K562 (cell line): Measurements from ENCODE around the gene NDOR1. TPM values are rescaled to one million over a fixed set of nuclear protein-coding genes. Genes with fewer than 3 reads are reported as not detected.

Experiments
- DPF2 ChIP-seq: fragments of 450-650 bp; IDR thresholded peaks from 2 replicates; pipeline ENCODE4 v1.6.1; 2016
- FIP1L1 ChIP-seq: fragments of 200-400 bp; formaldehyde crosslinking; IDR thresholded peaks from 2 replicates; pipeline ENCODE4 v1.6.1; 2018; ENCODE audit warnings: mild to moderate bottlenecking, low read depth, low read length; ENCODE audit not compliant: poor library complexity, severe bottlenecking
- IRF2 ChIP-seq: sonication (generic); formaldehyde crosslinking; IDR thresholded peaks from 2 replicates; pipeline ENCODE4 v1.8.1; 2022; ENCODE audit warnings: mild to moderate bottlenecking, missing genetic modification reagents
- KDM5B ChIP-seq: fragments of 200-600 bp; sonication (generic); IDR thresholded peaks from 2 replicates; pipeline ENCODE4 v1.6.1; 2012; ENCODE audit warnings: low read depth, mild to moderate bottlenecking, moderate library complexity, low read length, control low read depth, inconsistent platforms; ENCODE audit not compliant: insufficient replicate concordance
- LCOR ChIP-seq: sonication (generic); formaldehyde crosslinking; IDR thresholded peaks from 2 replicates; pipeline ENCODE4 v1.8.0; 2022; ENCODE audit warnings: mild to moderate bottlenecking, missing genetic modification reagents
- PREB ChIP-seq: sonication (generic); formaldehyde crosslinking; IDR thresholded peaks from 2 replicates; pipeline ENCODE4 v1.8.1; 2023; ENCODE audit warnings: mild to moderate bottlenecking, missing genetic modification reagents
- SIN3A ChIP-seq, 2 experiments: fragments of 150-350 bp in 1 of 2; IDR thresholded peaks; 2 replicates each; pipeline ENCODE4 v1.6.1; 2011 to 2016; ENCODE audit warnings: borderline replicate concordance in 2 of 2, low read depth in 2 of 2, low read length in 2 of 2, mild to moderate bottlenecking in 2 of 2, moderate library complexity in 2 of 2; ENCODE audit not compliant: control insufficient read depth in 1 of 2
- SIX5 ChIP-seq, 2 experiments: IDR thresholded peaks; 2 replicates each; pipeline ENCODE4 v1.6.1; 2011; ENCODE audit warnings: low read length in 2 of 2, borderline replicate concordance in 1 of 2, low read depth in 1 of 2, mild to moderate bottlenecking in 1 of 2, moderate library complexity in 1 of 2; ENCODE audit not compliant: insufficient read depth in 1 of 2
- SREBF2 ChIP-seq: sonication (generic); formaldehyde crosslinking; IDR thresholded peaks from 2 replicates; pipeline ENCODE4 v1.4.0; 2020; ENCODE audit warnings: mild to moderate bottlenecking, missing genetic modification reagents
- U2AF2 ChIP-seq: fragments of 200-400 bp; formaldehyde crosslinking; optimal IDR thresholded peaks from 2 replicates; pipeline ENCODE3; 2017; ENCODE audit warnings: low read depth, mild to moderate bottlenecking, low read length
- ZBTB33 ChIP-seq: sonication (generic); formaldehyde crosslinking; IDR thresholded peaks from 2 replicates; pipeline ENCODE4 v1.8.1; 2023; ENCODE audit warnings: mild to moderate bottlenecking, missing genetic modification reagents
- ZBTB7A ChIP-seq: IDR thresholded peaks from 2 replicates; pipeline ENCODE4 v1.6.1; 2011; ENCODE audit warnings: low read depth, mild to moderate bottlenecking, low read length, moderate library complexity, borderline replicate concordance; ENCODE audit not compliant: control insufficient read depth
- ZNF121 ChIP-seq: sonication (generic); formaldehyde crosslinking; conservative IDR thresholded peaks from 2 replicates; pipeline ENCODE4 v1.8.0; 2022; ENCODE audit warnings: missing genetic modification reagents
- ZNF717 ChIP-seq: fragments of 250-450 bp; sonication (Bioruptor Pico); IDR thresholded peaks from 2 replicates; pipeline ENCODE4 v1.5.0; 2021
- polyA plus RNA-seq, 8 experiments: library from polyadenylated mRNA; depleted of rRNA in 4 of 8; stranded (reverse) in 5 of 8; unstranded in 3 of 8; fragments of >200 nt; fragmentation: Nextera tagmentation in 2 of 8; fragmentation: Illumina TruSeq in 1 of 8; extraction: Ambion mirVana in 2 of 8; extraction: Trizol in 1 of 8; gene quantifications; 2 replicates each; pipeline versions ENCODE4 v1.2.1 to v1.2.3, GENCODE V29; 2011 to 2014; ENCODE audit warnings: inconsistent platforms in 1 of 8, missing spikeins in 1 of 8
- total RNA-seq, 7 experiments: library from RNA; depleted of rRNA in 6 of 7; stranded (reverse); fragments of >200 nt in 6 of 7; fragmentation: Illumina TruSeq in 2 of 7; extraction: Trizol in 2 of 7; gene quantifications; 2 replicates each; pipeline versions ENCODE4 v1.2.1 to v1.2.3, GENCODE V29; 2011 to 2021; ENCODE audit warnings: low replicate concordance in 1 of 7
- TF ChIP-seq, protein P1 (sequence below): IDR thresholded peaks from 2 replicates; pipeline ENCODE4 v1.6.1; 2011; ENCODE audit warnings: borderline replicate concordance, low read depth, mild to moderate bottlenecking, moderate library complexity, low read length; ENCODE audit not compliant: insufficient read depth, poor library complexity, severe bottlenecking
- TF ChIP-seq, protein P2 (sequence below): fragments of 250-450 bp; sonication (Bioruptor Pico); IDR thresholded peaks from 2 replicates; pipeline ENCODE4 v1.5.0; 2021; ENCODE audit warnings: mild to moderate bottlenecking, moderate library complexity

The NDOR1 gene
- total and polyA plus RNA-seq, 9 of the 15 experiments (the other 6 are each of a cell fraction or from before 2014, with no cell fraction given): 0.06 to 36.9 (median 6.9) TPM

- TF ChIP-seq PREB (0 out of 2 replicates have a peak, but pooled peaks have one; percentile 26), SIN3A (IDR thresholded peaks at IDR 0.05; ENCODE audit: borderline replicate concordance in 2 of 2, control insufficient read depth in 1 of 2, low read depth in 2 of 2, low read length in 2 of 2) (peak in 1 of 2 experiments; percentile 10; a peak in 1 of 4 replicates), DPF2 (no peak), FIP1L1 (peak; percentile 56), LCOR (0 out of 2 replicates have a peak, but pooled peaks have one; percentile 36), ZBTB7A (no peak), SIX5 (IDR thresholded peaks at IDR 0.05; ENCODE audit: borderline replicate concordance in 1 of 2, insufficient read depth in 1 of 2, low read depth in 1 of 2, low read length in 2 of 2) (no peak), U2AF2 (no peak), ZNF717 (CRISPR knock-in tag) (no peak), SREBF2 (no peak), ZBTB33 (CRISPR knock-in tag) (peak; percentile 89), IRF2 (peak; percentile 46; the same call in 1 of the 2 replicates), ZNF121 (no peak), KDM5B (peak; percentile 79)
- TF ChIP-seq, protein P1, sequence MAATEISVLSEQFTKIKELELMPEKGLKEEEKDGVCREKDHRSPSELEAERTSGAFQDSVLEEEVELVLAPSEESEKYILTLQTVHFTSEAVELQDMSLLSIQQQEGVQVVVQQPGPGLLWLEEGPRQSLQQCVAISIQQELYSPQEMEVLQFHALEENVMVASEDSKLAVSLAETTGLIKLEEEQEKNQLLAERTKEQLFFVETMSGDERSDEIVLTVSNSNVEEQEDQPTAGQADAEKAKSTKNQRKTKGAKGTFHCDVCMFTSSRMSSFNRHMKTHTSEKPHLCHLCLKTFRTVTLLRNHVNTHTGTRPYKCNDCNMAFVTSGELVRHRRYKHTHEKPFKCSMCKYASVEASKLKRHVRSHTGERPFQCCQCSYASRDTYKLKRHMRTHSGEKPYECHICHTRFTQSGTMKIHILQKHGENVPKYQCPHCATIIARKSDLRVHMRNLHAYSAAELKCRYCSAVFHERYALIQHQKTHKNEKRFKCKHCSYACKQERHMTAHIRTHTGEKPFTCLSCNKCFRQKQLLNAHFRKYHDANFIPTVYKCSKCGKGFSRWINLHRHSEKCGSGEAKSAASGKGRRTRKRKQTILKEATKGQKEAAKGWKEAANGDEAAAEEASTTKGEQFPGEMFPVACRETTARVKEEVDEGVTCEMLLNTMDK: no peak
- TF ChIP-seq, protein P2, sequence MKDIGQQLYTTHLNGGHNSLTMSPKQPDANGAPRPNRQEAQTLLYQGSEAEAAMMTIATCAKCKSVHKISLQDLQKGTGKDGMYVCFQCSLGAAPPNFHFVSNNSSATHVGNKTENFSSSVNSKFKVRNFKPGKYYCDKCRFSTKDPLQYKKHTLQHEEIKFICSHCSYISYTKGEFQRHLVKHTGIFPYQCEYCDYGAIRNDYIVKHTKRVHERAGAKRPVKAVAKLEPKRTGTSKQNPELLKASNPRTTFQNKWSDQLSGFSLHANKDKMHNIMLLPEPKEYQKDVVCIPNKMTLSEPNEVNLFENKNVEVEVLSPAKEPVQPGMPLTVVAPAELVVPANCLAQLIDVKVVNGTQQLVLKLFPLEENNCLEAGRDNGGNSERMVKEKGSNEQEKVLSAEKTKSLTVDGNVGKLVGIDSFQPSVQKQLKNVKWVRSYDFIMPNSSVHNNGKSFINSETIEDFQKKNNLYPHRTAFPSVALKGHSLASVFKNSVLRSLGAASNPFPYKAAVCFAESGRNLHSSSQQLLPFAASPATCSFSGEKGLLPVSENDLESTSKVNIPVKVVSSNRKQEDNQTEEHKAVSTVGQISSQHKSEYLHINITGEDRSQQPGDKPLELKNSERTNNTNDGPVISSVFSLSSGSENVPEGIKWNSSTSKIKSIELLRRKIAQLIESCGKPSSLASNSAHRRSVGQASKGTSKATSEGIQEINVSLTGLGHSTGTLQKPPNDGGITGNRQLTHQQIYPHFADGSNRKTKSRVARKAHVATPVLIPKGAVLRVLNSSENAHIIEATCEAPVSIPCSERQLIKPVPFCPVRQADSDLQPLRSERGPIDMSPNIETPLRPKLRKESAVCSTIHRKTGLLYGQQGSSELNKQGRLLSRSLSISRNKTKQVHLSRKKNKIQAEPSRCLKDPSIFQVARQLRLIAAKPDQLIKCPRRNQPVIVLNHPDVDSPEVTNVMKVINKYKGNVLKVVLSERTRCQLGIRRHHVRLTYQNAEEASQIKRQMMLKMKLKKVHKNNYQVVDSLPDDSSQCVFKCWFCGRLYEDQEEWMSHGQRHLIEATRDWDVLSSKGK (CRISPR knock-in tag): no peak
Measured at GRCh38 chr9:137244486-137245449, 39.3 kb downstream of the NDOR1 start (continued).
